ENCODE data around the gene SLC45A1. TPM values are rescaled to one million over a fixed set of nuclear protein-coding genes. Genes with fewer than 3 reads are reported as not detected.
A peak's percentile ranks its signal among the peaks of the same experiment; 100 is the strongest.

SLC45A1 gene
- total RNA-seq, 1 donor from 2014 or later = 1.8 TPM

GRCh38 chr1:8281843-8282509 lies 35.9 kb upstream of the SLC45A1 start:
- DNase-seq = peak; percentile 21
- Histone ChIP-seq H3K4me1 (no peaks in the 10 kb centered on the region), H3K27ac (replicated peaks) (no peak overlapping the region), H3K4me3 (no peak overlapping the region), H3K9me3 (replicated peaks) (no peaks in the 10 kb centered on the region), H3K27me3 (ENCODE audit: low read depth) (peaks cover 33% of the 10 kb centered on the region), H3K36me3 (no peaks in the 10 kb centered on the region)
- TF ChIP-seq CTCF (IDR thresholded peaks at IDR 0.05; ENCODE audit: borderline replicate concordance) = no peak
- intact Hi-C loops (cut with micrococcal nuclease) = no loop called here

GRCh38 chr1:8283058-8283884 lies 34.6 kb upstream of the SLC45A1 start:
- Histone ChIP-seq H3K36me3 (no peaks in the 10 kb centered on the region), H3K9me3 (replicated peaks) (no peaks in the 10 kb centered on the region), H3K27me3 (ENCODE audit: low read depth) (peaks cover 33% of the 10 kb centered on the region), H3K4me1 (no peaks in the 10 kb centered on the region), H3K27ac (replicated peaks) (no peak overlapping the region), H3K4me3 (no peak overlapping the region)
- DNase-seq = peak; percentile 22
- intact Hi-C loops (cut with micrococcal nuclease) = no loop called here
- TF ChIP-seq CTCF (IDR thresholded peaks at IDR 0.05; ENCODE audit: borderline replicate concordance) = no peak

GRCh38 chr1:8284127-8284526 lies 33.8 kb upstream of the SLC45A1 start:
- intact Hi-C loops (cut with micrococcal nuclease) = no loop called here
- Histone ChIP-seq H3K4me3 (no peak overlapping the region), H3K27me3 (ENCODE audit: low read depth) (peaks cover 33% of the 10 kb centered on the region), H3K9me3 (replicated peaks) (no peaks in the 10 kb centered on the region), H3K4me1 (no peaks in the 10 kb centered on the region), H3K36me3 (no peaks in the 10 kb centered on the region), H3K27ac (replicated peaks) (no peak overlapping the region)
- no peak for TF ChIP-seq CTCF (IDR thresholded peaks at IDR 0.05; ENCODE audit: borderline replicate concordance)
- DNase-seq = no peak

GRCh38 chr1:8285103-8285502 lies 32.8 kb upstream of the SLC45A1 start:
- H3K36me3 ChIP-seq = no peaks in the 10 kb centered on the region
- DNase-seq = no peak
- no peaks in the 10 kb centered on the region for H3K9me3 ChIP-seq (replicated peaks)
- no peak for TF ChIP-seq CTCF (IDR thresholded peaks at IDR 0.05; ENCODE audit: borderline replicate concordance)
- H3K27me3 ChIP-seq (ENCODE audit: low read depth) = peaks cover 33% of the 10 kb centered on the region
- no peaks in the 10 kb centered on the region for H3K4me1 ChIP-seq
- H3K27ac ChIP-seq (replicated peaks) = no peak overlapping the region
- H3K4me3 ChIP-seq = no peak overlapping the region
- intact Hi-C loops (cut with micrococcal nuclease) = no loop called here

GRCh38 chr1:8285965-8286364 lies 31.9 kb upstream of the SLC45A1 start:
- intact Hi-C loops (cut with micrococcal nuclease) = no loop called here
- H3K27ac ChIP-seq (replicated peaks) = no peak overlapping the region
- DNase-seq = no peak
- no peak overlapping the region for H3K4me3 ChIP-seq
- H3K27me3 ChIP-seq (ENCODE audit: low read depth) = peaks cover 31% of the 10 kb centered on the region
- TF ChIP-seq CTCF (IDR thresholded peaks at IDR 0.05; ENCODE audit: borderline replicate concordance) = no peak
- H3K36me3 ChIP-seq = no peaks in the 10 kb centered on the region
- H3K9me3 ChIP-seq (replicated peaks) = no peaks in the 10 kb centered on the region
- no peaks in the 10 kb centered on the region for H3K4me1 ChIP-seq

Measured in left ventricle myocardium inferior (tissue), 1 donor.